Epithelial cell of esophagus (primary cell): ENCODE data around the gene OLR1.
"Not testable (repeated sequence)": the region's sequence is repeated elsewhere in the genome, so short reads cannot be mapped to it uniquely, and the experiment has no call there.

ENCODE experiments used
- DNase-seq: peaks from one replicate; pipeline ENCODE4 v3.0.0; 2010; ENCODE audit warnings: low read depth
- H3K4me3 ChIP-seq: 2 replicates; pipeline ENCODE4 v1.5.1; 2011; ENCODE audit warnings: mild to moderate bottlenecking, low read length, control low read depth
- TF ChIP-seq, protein P1 (sequence below): IDR thresholded peaks from 2 replicates; pipeline ENCODE4 v1.5.1; 2011; ENCODE audit warnings: low read depth, mild to moderate bottlenecking, low read length, control low read depth, inconsistent platforms; ENCODE audit not compliant: insufficient read depth; ENCODE audit errors: missing control alignments

Gene OLR1

DNA sequence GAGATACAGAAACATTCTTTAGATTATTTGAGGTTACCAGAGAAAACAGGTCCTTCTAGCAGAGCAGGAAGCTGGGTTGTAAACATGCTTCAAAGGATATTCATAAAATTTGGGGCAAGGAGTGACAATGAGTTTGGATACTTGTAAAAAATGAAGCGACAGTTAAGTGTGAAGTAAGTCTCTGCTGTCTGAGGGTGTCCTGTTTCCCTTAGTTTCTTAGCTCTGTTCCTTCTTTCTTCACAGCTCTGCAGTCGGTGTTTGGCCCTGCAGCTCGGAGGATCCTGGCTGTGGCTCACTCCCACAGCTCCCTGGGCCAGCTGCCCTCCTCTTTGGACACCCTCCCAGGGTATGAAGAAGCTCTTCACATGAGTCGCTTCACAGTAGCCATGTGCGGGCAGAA, 17.7 kb upstream of the OLR1 start:
- TF ChIP-seq, protein P1, sequence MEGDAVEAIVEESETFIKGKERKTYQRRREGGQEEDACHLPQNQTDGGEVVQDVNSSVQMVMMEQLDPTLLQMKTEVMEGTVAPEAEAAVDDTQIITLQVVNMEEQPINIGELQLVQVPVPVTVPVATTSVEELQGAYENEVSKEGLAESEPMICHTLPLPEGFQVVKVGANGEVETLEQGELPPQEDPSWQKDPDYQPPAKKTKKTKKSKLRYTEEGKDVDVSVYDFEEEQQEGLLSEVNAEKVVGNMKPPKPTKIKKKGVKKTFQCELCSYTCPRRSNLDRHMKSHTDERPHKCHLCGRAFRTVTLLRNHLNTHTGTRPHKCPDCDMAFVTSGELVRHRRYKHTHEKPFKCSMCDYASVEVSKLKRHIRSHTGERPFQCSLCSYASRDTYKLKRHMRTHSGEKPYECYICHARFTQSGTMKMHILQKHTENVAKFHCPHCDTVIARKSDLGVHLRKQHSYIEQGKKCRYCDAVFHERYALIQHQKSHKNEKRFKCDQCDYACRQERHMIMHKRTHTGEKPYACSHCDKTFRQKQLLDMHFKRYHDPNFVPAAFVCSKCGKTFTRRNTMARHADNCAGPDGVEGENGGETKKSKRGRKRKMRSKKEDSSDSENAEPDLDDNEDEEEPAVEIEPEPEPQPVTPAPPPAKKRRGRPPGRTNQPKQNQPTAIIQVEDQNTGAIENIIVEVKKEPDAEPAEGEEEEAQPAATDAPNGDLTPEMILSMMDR: no peak
- DNase-seq: peak; percentile 40
- H3K4me3 ChIP-seq: no peak overlapping the region

GRCh38 chr12:10186958-10187357, 15.0 kb upstream of the OLR1 start:
- H3K4me3 ChIP-seq, DNase-seq: not testable (repeated sequence)

- TF ChIP-seq, protein P1: no peak
- H3K4me3 ChIP-seq: no peak overlapping the region
- DNase-seq: no peak
Observed at GRCh38 chr12:10186299-10186698, 14.4 kb upstream of the OLR1 start.

DNA sequence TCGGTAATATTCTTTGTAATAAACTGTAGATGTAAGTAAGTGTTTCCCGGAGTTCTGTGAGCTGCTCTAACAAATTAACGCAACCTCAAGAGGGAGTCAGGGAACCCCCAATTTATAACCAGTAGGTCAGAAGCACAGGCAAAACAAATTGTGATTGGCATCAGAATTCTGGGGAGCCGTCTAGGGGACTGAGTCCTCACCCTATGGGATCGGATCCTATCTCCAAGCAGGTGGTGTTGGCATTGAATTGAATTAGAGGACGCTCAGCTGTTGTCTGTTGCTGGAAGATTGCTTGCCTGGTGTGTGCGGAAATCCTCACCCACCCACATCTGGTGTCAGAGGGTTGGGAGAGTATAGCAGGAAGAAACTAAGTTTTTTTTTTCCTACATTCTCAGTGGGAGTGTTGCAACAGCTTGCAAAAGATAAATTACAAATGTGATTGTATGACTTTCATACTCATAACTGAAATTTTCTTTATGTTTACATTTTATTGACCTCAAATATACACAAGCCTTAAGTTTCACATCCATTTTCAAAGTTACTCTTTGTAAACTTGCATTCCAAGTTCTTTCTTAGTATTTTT, 12.4 kb upstream of the OLR1 start:
- TF ChIP-seq, protein P1: no peak
- H3K4me3 ChIP-seq: no peak overlapping the region
- DNase-seq: no peak

DNA sequence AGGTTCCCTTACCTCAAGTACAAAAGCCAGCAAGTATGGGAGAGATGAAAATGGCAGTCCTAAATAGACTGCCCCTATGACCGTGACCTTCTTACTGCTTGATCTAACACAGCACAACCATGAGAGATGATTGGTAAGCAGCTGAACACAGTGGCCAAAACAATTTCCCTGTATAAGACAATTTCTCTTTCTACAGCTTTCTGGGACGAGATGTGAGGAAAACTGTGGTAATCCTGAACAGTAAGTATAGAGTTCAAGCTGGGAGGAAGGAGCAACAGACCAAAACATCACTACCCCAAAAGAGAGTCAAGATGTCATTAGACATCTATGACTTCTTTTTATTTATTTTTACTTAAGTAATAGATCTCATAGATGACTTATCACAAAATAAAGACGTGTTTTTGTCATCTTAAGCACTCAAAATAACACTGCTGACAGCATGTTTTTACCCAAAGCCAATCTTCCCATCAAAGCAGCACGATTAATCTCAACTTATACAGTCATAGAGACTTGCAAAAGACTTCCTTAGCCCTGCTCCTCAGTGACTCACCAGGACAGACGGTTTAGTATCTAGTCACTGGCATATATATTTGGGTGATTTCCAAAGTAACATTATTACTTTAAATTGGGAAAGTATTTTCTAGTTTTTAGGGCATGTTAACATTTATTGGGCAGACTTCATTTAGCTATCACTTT, 10.6 kb upstream of the OLR1 start:
- TF ChIP-seq, protein P1: no peak
- no peak overlapping the region for H3K4me3 ChIP-seq
- peak; percentile 91 for DNase-seq

GRCh38 chr12:10179776-10180181, 7.8 kb upstream of the OLR1 start:
- TF ChIP-seq, protein P1: no peak
- H3K4me3 ChIP-seq: no peak overlapping the region
- DNase-seq: peak; percentile 41

GRCh38 chr12:10178821-10179220, 6.9 kb upstream of the OLR1 start, which contains the start of gene TMEM52B:
Gene TMEM52B (plus strand): TSS chr12:10179032. CDS start chr12:10179575, 543 bp downstream.
- DNase-seq: no peak
- TF ChIP-seq, protein P1: no peak
- no peak within 1 kb of the TSS for H3K4me3 ChIP-seq
